NOMO-1 treated with DMSO at 0.1 percent for 48 hours (cell line): Measurements from ENCODE around the gene OGFOD1.

ENCODE experiments used
- DNase-seq: peaks from one replicate; lab custom pipeline; 2025; ENCODE audit not compliant: unreplicated experiment; lab: John Stamatoyannopoulos, UW

The OGFOD1 gene

GRCh38 chr16:56520251-56520577 is 68.9 kb downstream of the OGFOD1 start:
- DNase-seq: no peak

- no peak for DNase-seq
Measured at GRCh38 chr16:56525236-56525635, 73.9 kb downstream of the OGFOD1 start.
